GM12878 (cell line): Measurements from ENCODE around the gene ENPP4. TPM values are rescaled to one million over a fixed set of nuclear protein-coding genes. Genes with fewer than 3 reads are reported as not detected.

Experiments used
- ATAC-seq: fragments of 200-7000 bp; cut with Tn5 transposase; 3 replicates; pipeline ENCODE4 v1.9.1; 2020; ENCODE audit warnings: mild to moderate bottlenecking, moderate library complexity
- BruUV-seq: library from RNA; stranded (reverse); fragments of 400-500 nt; replicated peaks from 2 replicates; lab custom pipeline; 2021; lab: Mats Ljungman, UMichigan
- CTCF ChIA-PET: fragments of 300-600 bp; sonication (Branson Sonifier 250); formaldehyde crosslinking; extraction: SDS; loops from one replicate; lab custom pipeline; 2021; ENCODE audit warnings: inconsistent platforms; lab: Yijun Ruan, JAX
- POLR2A ChIA-PET: fragments of 350-600 bp; formaldehyde crosslinking; extraction: SDS; loops from one replicate; lab custom pipeline; 2021; ENCODE audit warnings: inconsistent platforms; lab: Charles Lee
- RAD21 ChIA-PET: fragments of 300-600 bp; sonication (Branson Sonifier 250); formaldehyde crosslinking; loops from one replicate; lab custom pipeline; 2023; ENCODE audit warnings: antibody characterized with exemption; ENCODE audit not compliant: unreplicated experiment; lab: Charles Lee
- SMC1A ChIA-PET: fragments of 300-600 bp; sonication (Branson Sonifier 250); formaldehyde crosslinking; loops from one replicate; lab custom pipeline; 2023; ENCODE audit not compliant: unreplicated experiment, uncharacterized antibody; lab: Charles Lee
- DNase-seq: peaks from one replicate; pipeline ENCODE4 v3.0.0-alpha.2; 2011; ENCODE audit warnings: low read depth, low spot score
- FAIRE-seq: peaks from 3 replicates; lab custom pipeline; 2011; peaks lifted over from hg19 to GRCh38; lab: Jason Lieb, UNC
- H2AFZ ChIP-seq: 2 replicates; pipeline ENCODE4 v1.6.0; 2011; ENCODE audit warnings: low read depth, low read length, control low read depth; ENCODE audit not compliant: control insufficient read depth
- H3K27ac ChIP-seq: 2 replicates; pipeline ENCODE4 v1.5.1; 2011; ENCODE audit warnings: control low read depth; ENCODE audit not compliant: control insufficient read depth, insufficient read depth
- H3K27me3 ChIP-seq, 2 experiments: replicated peaks in 1 of 2; 2 replicates each; pipeline versions ENCODE4 v1.6.0 to v1.6.1; 2011; ENCODE audit warnings: low read length in 1 of 2; ENCODE audit not compliant: control insufficient read depth in 2 of 2, insufficient read depth in 2 of 2
- H3K36me3 ChIP-seq, 2 experiments: 2 replicates each; pipeline ENCODE4 v1.5.1; 2011; ENCODE audit warnings: low read length in 1 of 2; ENCODE audit not compliant: control insufficient read depth in 2 of 2, insufficient read depth in 2 of 2
- H3K4me1 ChIP-seq: 2 replicates; pipeline ENCODE4 v1.6.1; 2011; ENCODE audit warnings: mild to moderate bottlenecking, low read length, moderate library complexity, mixed read lengths; ENCODE audit not compliant: control insufficient read depth, insufficient read depth
- H3K4me2 ChIP-seq: 2 replicates; pipeline ENCODE4 v1.6.0; 2011; ENCODE audit warnings: control low read depth; ENCODE audit not compliant: control insufficient read depth, insufficient read depth
- H3K4me3 ChIP-seq: fragments of 200-600 bp; sonication (generic); 2 replicates; pipeline ENCODE4 v1.5.1; 2016
- H3K79me2 ChIP-seq: 2 replicates; pipeline ENCODE4 v1.6.0; 2011; ENCODE audit warnings: low read length; ENCODE audit not compliant: control insufficient read depth, insufficient read depth
- H3K9ac ChIP-seq: 2 replicates; pipeline ENCODE4 v1.8.0; 2011; ENCODE audit warnings: low read length, control low read depth, mixed read lengths; ENCODE audit not compliant: control insufficient read depth, insufficient read depth
- H3K9me3 ChIP-seq: replicated peaks from 3 replicates; pipeline ENCODE4 v1.5.1; 2011; ENCODE audit warnings: mild to moderate bottlenecking, low read length; ENCODE audit not compliant: control insufficient read depth, insufficient read depth
- H4K20me1 ChIP-seq: 2 replicates; pipeline ENCODE4 v1.6.0; 2011; ENCODE audit not compliant: control insufficient read depth, insufficient read depth
- CREM ChIP-seq: IDR thresholded peaks from 2 replicates; pipeline ENCODE4 v1.6.1; 2014; ENCODE audit warnings: antibody characterized with exemption, low read depth
- LARP7 ChIP-seq: fragments of 450-650 bp; IDR thresholded peaks from 2 replicates; pipeline ENCODE4 v1.6.1; 2017; ENCODE audit warnings: mild to moderate bottlenecking
- MTA3 ChIP-seq: IDR thresholded peaks from 2 replicates; pipeline ENCODE4 v1.6.1; 2012; ENCODE audit warnings: low read length, inconsistent platforms, borderline replicate concordance
- RAD21 ChIP-seq: IDR thresholded peaks from 2 replicates; pipeline ENCODE4 v1.6.1; 2011; ENCODE audit warnings: mild to moderate bottlenecking, low read depth, low read length, moderate library complexity; ENCODE audit not compliant: insufficient read depth
- SPI1 ChIP-seq: IDR thresholded peaks from 2 replicates; pipeline ENCODE4 v1.6.1; 2011; ENCODE audit warnings: low read depth, mild to moderate bottlenecking, low read length, moderate library complexity, borderline replicate concordance; ENCODE audit not compliant: insufficient read depth
- SREBF2 ChIP-seq: IDR thresholded peaks from 2 replicates; pipeline ENCODE4 v1.6.1; 2012; ENCODE audit warnings: mild to moderate bottlenecking, low read length
- STAT1 ChIP-seq: fragments of 450-650 bp; conservative IDR thresholded peaks from 2 replicates; pipeline ENCODE4 v1.6.1; 2014; ENCODE audit warnings: antibody characterized with exemption, mild to moderate bottlenecking
- TCF3 ChIP-seq: IDR thresholded peaks from 2 replicates; pipeline ENCODE4 v1.6.1; 2012; ENCODE audit warnings: low read depth, mild to moderate bottlenecking, low read length, borderline replicate concordance; ENCODE audit not compliant: insufficient read depth
- YY1 ChIP-seq: IDR thresholded peaks from 2 replicates; pipeline ENCODE4 v1.6.1; 2011; ENCODE audit warnings: low read depth, mild to moderate bottlenecking, low read length
- ZNF207 ChIP-seq: fragments of 450-650 bp; IDR thresholded peaks from 2 replicates; pipeline ENCODE4 v1.6.1; 2014; ENCODE audit warnings: antibody characterized with exemption, mild to moderate bottlenecking, borderline replicate concordance
- WGBS: methylation state at CpG from one replicate; pipeline ENCODE4 v1.1.6; 2016; ENCODE audit warnings: low lambda C conversion rate; ENCODE audit not compliant: insufficient replicate concordance, insufficient coverage; ENCODE audit errors: missing lambda C conversion rate; 5-methylcytosine and 5-hydroxymethylcytosine counted together
- in situ Hi-C: fragments of 300-500 bp; cut with MboI; formaldehyde crosslinking; loops from 9 replicates; pipeline ENCODE4 v1.14.3; 2018; ENCODE audit warnings: mixed read lengths
- intact Hi-C: fragments of 100-400 bp; cut with micrococcal nuclease; formaldehyde crosslinking; loops from one replicate; pipeline ENCODE4 v1.14.2; 2022; ENCODE audit not compliant: unreplicated experiment
- polyA plus RNA-seq, 11 experiments: library from polyadenylated mRNA; depleted of rRNA in 4 of 11; unstranded in 6 of 11; stranded (reverse) in 5 of 11; fragments of >200 nt; fragmentation: Nextera tagmentation in 4 of 11; fragmentation: Illumina TruSeq in 1 of 11; extraction: Ambion mirVana in 4 of 11; extraction: Trizol in 1 of 11; gene quantifications; 1 replicate in 1 of 11; 2 replicates in 10 of 11; pipeline versions ENCODE4 v1.2.1 to v1.2.3, GENCODE V29; 2011 to 2016; ENCODE audit warnings: inconsistent platforms in 2 of 11, missing spikeins in 2 of 11, low read depth in 1 of 11
- total RNA-seq, 4 experiments: library from RNA; depleted of rRNA in 3 of 4; stranded (reverse); fragments of >200 nt in 3 of 4; fragmentation: Illumina TruSeq in 1 of 4; extraction: Trizol in 1 of 4; gene quantifications; 2 replicates each; pipeline versions ENCODE4 v1.2.1 to v1.2.3, GENCODE V29; 2013 to 2021
- TF ChIP-seq, protein P1 (sequence below): fragments of 450-650 bp; IDR thresholded peaks from 2 replicates; pipeline ENCODE4 v1.6.1; 2017; ENCODE audit warnings: mild to moderate bottlenecking, moderate library complexity
- TF ChIP-seq, protein P2 (sequence below): IDR thresholded peaks from 2 replicates; pipeline ENCODE4 v1.6.1; 2012; ENCODE audit warnings: mild to moderate bottlenecking, low read depth, low read length
- TF ChIP-seq, protein P3 (sequence below): fragments of 450-650 bp; IDR thresholded peaks from 2 replicates; pipeline ENCODE4 v1.6.1; 2017; ENCODE audit warnings: borderline replicate concordance
- TF ChIP-seq, protein P4 (sequence below): fragments of 450-650 bp; IDR thresholded peaks from 2 replicates; pipeline ENCODE4 v1.6.1; 2017; ENCODE audit warnings: mild to moderate bottlenecking, low read depth, inconsistent platforms; ENCODE audit not compliant: poor library complexity, severe bottlenecking

Gene ENPP4
- total and polyA plus RNA-seq, 10 of the 15 experiments (the other 5 are each of a cell fraction or from before 2014, with no cell fraction given) = 3.3 to 9.7 (median 5.3) TPM

DNA sequence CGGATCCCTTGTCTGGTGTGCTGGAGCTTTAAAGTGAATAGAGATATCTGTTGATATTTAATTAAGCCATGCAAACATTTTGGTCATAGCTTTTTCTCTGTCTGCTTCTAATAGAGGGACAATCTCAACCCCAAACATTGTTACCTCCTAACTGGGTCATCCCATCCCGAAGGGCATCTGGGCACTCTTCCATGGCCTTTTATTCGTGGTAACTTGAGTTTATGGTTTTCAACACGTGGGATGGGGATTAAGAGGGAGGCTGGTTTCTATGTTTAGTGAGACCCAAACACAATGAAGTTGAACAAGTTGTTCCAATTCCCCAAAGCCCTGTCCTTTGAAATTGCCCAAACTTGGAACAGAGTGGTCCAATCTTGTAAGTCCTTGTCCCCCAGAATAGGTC, 42.4 kb downstream of the ENPP4 start:
- ChIA-PET CTCF (no interaction called here), RAD21 (no interaction called here), POLR2A (no interaction called here), SMC1A (interaction anchor here (1.0 to 1.3 kb wide), 2 partner anchors 9 to 50 kb away, joined by 4 read pairs; no protein-coding TSS in a partner anchor)
- Histone ChIP-seq H3K4me1 (peaks cover 14% of the 10 kb centered on the region), H3K36me3 (no peaks in the 10 kb centered on the region), H3K27me3 (peaks cover 0 to 6% of the 10 kb centered on the region in 2 experiments; a peak in 2 of 4 replicates), H3K9ac (no peak overlapping the region), H3K4me2 (no peak overlapping the region), H3K27ac (no peak overlapping the region), H3K9me3 (no peaks in the 10 kb centered on the region), H2AFZ (no peak overlapping the region), H4K20me1 (no peaks in the 10 kb centered on the region), H3K79me2 (no peaks in the 10 kb centered on the region), H3K4me3 (no peak overlapping the region)
- intact Hi-C loops (no loop called here), in situ Hi-C loops (no loop called here)
- DNase-seq (no peak), ATAC-seq (no peak), FAIRE-seq (no peak)
- 31% methylated on average over 4 of the region's 4 CpGs for WGBS
- BruUV-seq = no TSS peak
- TF ChIP-seq LARP7 (no peak), CREM (no peak), YY1 (no peak), STAT1 (no peak), RAD21 (no peak), TCF3 (no peak), ZNF207 (no peak), MTA3 (no peak), SPI1 (no peak), SREBF2 (no peak)
- TF ChIP-seq, protein P1, sequence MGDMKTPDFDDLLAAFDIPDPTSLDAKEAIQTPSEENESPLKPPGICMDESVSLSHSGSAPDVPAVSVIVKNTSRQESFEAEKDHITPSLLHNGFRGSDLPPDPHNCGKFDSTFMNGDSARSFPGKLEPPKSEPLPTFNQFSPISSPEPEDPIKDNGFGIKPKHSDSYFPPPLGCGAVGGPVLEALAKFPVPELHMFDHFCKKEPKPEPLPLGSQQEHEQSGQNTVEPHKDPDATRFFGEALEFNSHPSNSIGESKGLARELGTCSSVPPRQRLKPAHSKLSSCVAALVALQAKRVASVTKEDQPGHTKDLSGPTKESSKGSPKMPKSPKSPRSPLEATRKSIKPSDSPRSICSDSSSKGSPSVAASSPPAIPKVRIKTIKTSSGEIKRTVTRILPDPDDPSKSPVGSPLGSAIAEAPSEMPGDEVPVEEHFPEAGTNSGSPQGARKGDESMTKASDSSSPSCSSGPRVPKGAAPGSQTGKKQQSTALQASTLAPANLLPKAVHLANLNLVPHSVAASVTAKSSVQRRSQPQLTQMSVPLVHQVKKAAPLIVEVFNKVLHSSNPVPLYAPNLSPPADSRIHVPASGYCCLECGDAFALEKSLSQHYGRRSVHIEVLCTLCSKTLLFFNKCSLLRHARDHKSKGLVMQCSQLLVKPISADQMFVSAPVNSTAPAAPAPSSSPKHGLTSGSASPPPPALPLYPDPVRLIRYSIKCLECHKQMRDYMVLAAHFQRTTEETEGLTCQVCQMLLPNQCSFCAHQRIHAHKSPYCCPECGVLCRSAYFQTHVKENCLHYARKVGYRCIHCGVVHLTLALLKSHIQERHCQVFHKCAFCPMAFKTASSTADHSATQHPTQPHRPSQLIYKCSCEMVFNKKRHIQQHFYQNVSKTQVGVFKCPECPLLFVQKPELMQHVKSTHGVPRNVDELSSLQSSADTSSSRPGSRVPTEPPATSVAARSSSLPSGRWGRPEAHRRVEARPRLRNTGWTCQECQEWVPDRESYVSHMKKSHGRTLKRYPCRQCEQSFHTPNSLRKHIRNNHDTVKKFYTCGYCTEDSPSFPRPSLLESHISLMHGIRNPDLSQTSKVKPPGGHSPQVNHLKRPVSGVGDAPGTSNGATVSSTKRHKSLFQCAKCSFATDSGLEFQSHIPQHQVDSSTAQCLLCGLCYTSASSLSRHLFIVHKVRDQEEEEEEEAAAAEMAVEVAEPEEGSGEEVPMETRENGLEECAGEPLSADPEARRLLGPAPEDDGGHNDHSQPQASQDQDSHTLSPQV = no peak
- TF ChIP-seq, protein P2, sequence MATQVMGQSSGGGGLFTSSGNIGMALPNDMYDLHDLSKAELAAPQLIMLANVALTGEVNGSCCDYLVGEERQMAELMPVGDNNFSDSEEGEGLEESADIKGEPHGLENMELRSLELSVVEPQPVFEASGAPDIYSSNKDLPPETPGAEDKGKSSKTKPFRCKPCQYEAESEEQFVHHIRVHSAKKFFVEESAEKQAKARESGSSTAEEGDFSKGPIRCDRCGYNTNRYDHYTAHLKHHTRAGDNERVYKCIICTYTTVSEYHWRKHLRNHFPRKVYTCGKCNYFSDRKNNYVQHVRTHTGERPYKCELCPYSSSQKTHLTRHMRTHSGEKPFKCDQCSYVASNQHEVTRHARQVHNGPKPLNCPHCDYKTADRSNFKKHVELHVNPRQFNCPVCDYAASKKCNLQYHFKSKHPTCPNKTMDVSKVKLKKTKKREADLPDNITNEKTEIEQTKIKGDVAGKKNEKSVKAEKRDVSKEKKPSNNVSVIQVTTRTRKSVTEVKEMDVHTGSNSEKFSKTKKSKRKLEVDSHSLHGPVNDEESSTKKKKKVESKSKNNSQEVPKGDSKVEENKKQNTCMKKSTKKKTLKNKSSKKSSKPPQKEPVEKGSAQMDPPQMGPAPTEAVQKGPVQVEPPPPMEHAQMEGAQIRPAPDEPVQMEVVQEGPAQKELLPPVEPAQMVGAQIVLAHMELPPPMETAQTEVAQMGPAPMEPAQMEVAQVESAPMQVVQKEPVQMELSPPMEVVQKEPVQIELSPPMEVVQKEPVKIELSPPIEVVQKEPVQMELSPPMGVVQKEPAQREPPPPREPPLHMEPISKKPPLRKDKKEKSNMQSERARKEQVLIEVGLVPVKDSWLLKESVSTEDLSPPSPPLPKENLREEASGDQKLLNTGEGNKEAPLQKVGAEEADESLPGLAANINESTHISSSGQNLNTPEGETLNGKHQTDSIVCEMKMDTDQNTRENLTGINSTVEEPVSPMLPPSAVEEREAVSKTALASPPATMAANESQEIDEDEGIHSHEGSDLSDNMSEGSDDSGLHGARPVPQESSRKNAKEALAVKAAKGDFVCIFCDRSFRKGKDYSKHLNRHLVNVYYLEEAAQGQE = no peak
- TF ChIP-seq, protein P3, sequence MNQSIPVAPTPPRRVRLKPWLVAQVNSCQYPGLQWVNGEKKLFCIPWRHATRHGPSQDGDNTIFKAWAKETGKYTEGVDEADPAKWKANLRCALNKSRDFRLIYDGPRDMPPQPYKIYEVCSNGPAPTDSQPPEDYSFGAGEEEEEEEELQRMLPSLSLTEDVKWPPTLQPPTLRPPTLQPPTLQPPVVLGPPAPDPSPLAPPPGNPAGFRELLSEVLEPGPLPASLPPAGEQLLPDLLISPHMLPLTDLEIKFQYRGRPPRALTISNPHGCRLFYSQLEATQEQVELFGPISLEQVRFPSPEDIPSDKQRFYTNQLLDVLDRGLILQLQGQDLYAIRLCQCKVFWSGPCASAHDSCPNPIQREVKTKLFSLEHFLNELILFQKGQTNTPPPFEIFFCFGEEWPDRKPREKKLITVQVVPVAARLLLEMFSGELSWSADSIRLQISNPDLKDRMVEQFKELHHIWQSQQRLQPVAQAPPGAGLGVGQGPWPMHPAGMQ = no peak
- TF ChIP-seq, protein P4, sequence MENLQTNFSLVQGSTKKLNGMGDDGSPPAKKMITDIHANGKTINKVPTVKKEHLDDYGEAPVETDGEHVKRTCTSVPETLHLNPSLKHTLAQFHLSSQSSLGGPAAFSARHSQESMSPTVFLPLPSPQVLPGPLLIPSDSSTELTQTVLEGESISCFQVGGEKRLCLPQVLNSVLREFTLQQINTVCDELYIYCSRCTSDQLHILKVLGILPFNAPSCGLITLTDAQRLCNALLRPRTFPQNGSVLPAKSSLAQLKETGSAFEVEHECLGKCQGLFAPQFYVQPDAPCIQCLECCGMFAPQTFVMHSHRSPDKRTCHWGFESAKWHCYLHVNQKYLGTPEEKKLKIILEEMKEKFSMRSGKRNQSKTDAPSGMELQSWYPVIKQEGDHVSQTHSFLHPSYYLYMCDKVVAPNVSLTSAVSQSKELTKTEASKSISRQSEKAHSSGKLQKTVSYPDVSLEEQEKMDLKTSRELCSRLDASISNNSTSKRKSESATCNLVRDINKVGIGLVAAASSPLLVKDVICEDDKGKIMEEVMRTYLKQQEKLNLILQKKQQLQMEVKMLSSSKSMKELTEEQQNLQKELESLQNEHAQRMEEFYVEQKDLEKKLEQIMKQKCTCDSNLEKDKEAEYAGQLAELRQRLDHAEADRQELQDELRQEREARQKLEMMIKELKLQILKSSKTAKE = no peak
